ENCODE data around the gene CABP7.

The CABP7 gene

DNA sequence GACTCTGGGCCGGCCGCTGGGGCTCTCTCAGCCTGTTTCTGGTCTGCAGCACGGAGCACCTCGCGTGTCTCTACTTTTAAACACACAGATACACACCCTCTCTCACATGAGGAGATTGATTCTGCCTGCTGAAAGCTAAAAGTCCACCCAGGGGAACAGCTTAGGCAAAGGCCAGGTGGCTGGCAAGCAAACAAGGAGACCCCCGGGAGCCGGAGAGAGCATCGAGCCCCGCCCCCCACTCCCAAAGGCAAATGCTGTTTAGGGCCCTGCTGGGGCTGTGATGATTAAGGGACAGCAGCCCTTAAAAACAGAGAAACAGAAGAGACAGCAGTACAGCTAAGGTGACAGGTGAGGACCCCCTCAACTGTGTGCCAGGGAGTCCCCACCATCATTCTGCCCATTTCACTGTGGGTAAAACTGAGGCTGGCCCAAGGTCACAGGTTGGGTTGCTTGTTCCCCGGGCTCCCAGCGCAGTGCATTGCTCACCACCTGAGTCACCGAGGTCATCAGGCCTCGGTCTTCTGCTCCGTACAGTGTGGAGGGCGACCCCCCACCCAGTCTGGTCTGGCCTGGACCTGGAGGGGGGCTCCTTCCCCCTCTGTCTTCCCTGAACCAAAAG, 6.8 kb downstream of the CABP7 start:
- H3K4me1 Mint-ChIP-seq, result peaks cover 5% of the 10 kb centered on the region
- H3K4me3 Mint-ChIP-seq, result no peak overlapping the region
- peaks cover 21% of the 10 kb centered on the region for H3K27me3 Mint-ChIP-seq
- no peak for ATAC-seq
- H3K27ac Mint-ChIP-seq, result no peak overlapping the region
- H3K36me3 Mint-ChIP-seq, result peaks cover 9% of the 10 kb centered on the region
- no peaks in the 10 kb centered on the region for H3K9me3 Mint-ChIP-seq

DNA sequence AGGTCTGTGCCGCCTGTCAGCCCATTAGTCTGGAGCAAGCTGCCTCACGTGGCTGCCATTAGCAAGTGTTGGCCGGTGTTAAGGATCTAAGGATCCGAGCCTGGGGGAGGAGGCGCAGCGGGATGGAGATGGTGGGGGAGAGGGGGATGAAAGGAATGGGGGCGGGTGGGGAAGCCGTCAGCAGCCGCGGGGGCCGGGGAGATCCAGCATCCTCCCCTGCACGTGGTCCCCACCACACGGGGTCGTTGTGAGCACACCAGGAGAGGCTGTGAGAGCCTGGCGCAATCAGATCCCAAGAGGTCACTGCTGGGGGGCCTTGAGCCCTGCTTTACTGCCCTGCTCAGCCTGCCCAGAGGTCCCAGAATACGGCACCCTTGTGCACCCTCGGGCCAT, 7.3 kb downstream of the CABP7 start:
- Mint-ChIP-seq H3K27ac (no peak overlapping the region), H3K4me3 (no peak overlapping the region), H3K4me1 (peaks cover 5% of the 10 kb centered on the region), H3K36me3 (peaks cover 9% of the 10 kb centered on the region), H3K27me3 (peaks cover 16% of the 10 kb centered on the region), H3K9me3 (no peaks in the 10 kb centered on the region)
- no peak for ATAC-seq

DNA sequence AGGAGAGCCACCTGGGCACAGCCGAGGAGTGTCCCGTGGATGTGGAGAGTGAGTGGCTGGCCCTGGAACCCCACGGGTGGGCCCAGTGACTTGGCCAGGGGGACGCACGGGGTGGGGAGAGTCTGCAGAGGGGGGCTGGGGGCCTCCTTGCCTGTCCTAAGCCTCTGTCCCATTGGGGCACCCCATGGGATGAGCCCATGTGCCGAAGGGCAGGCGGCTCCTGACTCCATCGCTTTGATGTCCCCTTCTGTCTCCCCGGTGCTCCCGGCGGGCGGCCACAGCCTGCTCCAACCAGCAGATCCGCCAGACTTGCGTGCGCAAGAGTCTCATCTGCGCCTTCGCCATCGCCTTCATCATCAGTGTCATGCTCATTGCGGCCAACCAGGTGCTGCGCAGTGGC, 9.4 kb downstream of the CABP7 start:
- peaks cover 14% of the 10 kb centered on the region for H3K36me3 Mint-ChIP-seq
- no peak overlapping the region for H3K27ac Mint-ChIP-seq
- peak; percentile 3 for ATAC-seq
- H3K4me1 Mint-ChIP-seq, result peaks cover 12% of the 10 kb centered on the region
- H3K27me3 Mint-ChIP-seq, result no peaks in the 10 kb centered on the region
- H3K4me3 Mint-ChIP-seq, result no peak overlapping the region
- no peaks in the 10 kb centered on the region for H3K9me3 Mint-ChIP-seq

DNA sequence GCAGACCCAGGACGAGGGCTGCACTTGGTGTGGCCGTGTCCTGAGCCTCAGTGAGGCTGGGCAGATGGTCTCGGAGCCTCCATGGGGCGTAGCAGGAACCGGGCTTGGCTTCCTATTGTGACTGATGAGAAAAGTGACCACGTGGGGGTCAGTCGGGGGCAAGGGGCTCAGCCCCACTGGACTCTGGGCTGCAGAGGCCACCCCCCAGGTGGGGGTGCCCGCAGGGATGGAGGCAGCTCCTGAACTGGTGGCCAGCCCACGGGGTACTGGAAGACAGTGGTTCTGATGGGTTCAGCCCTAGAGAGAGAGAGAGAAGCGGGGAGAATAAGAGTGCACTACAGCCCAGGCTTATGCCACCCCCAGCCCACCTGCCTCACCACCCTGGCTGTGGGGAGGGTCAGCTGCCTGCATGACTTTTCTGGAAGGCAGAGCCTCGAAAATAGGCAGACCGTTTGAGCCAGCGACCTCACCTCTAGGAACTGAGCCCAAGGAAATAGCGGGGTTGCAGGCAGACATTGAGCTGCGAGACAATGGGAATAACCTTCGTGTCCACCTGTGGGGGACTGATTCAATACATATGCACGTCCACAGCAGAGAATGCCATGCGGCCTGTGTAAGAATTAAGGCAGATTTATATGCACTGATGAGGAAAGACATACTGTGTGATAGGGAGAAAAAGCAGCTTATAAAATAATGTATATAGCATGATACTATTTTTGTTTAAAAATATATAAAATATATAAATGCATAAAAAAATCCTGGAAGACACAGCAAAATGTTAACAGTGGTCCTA, 11.5 kb downstream of the CABP7 start:
- Mint-ChIP-seq H3K4me1 (peaks cover 18% of the 10 kb centered on the region), H3K27ac (no peak overlapping the region), H3K27me3 (no peaks in the 10 kb centered on the region), H3K4me3 (no peak overlapping the region), H3K36me3 (peaks cover 29% of the 10 kb centered on the region), H3K9me3 (no peaks in the 10 kb centered on the region)
- ATAC-seq, result no peak

DNA sequence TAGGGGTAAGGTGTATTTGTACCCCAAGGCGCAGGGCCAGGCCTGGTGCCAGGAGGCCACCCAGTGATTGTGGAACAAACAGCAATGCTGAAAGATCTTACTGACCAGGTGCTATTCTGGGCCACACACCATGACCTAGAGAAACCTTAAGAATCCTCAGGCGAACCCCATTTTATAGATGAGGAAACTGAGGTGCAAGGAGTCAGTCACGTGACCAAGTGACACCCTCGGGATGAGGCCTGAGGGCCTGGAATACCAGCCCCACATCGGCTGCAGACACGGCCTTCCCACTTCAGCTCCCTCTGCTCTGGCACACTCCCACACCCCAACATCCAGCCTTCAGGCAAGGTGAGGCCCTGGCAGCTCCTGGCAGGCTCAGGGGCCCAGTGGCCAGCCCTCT, 13.1 kb downstream of the CABP7 start:
- Mint-ChIP-seq H3K4me1 (peaks cover 13% of the 10 kb centered on the region), H3K27me3 (no peaks in the 10 kb centered on the region), H3K4me3 (no peak overlapping the region), H3K36me3 (peaks cover 40% of the 10 kb centered on the region), H3K9me3 (no peaks in the 10 kb centered on the region), H3K27ac (peak overlapping the region; percentile 79)
- no peak for ATAC-seq

DNA sequence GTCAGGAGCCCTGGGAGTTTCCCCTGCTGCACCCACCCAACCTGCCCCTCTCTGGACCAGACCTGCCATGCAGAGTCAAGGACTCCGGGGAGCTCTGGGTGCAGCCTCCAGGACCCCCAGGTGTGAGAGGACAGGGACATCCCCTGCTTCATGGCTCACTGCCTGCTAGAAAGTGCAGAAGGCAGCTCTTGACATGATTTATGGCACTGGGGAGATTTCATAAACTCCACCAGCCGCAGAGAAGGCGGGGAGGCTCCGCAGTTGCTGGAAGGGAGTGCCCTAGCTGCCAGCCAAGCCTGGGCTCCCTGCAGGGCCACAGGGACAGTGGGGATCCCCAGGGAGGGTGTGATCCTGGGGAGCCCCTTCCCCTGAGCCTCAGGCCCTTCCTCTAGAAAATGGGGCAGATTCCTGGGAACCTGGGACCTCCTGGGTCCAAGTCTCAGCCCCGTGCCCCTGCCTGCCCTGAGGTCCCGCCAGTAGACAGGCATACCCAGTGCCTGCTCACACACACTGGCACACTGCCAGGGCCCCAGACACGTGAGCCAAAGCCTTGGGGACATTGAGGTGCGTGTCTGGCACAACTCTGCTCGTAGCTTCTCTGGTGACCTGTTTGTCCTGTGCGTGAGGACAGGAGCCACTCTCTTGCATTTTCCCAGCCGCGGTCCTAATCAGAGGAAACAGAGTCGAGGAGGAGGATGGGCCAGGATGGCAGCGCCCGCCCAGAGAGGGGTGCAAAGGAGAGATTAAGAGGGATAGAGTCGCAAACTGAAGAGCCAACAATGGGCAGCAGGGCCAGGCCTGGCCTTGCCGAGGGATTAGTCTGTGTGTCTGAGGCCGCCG, 13.8 kb downstream of the CABP7 start:
- H3K27me3 Mint-ChIP-seq, result no peaks in the 10 kb centered on the region
- H3K4me3 Mint-ChIP-seq, result peak overlapping the region; percentile 15
- H3K9me3 Mint-ChIP-seq, result no peaks in the 10 kb centered on the region
- peaks cover 13% of the 10 kb centered on the region for H3K4me1 Mint-ChIP-seq
- peak; percentile 65 for ATAC-seq
- peaks cover 45% of the 10 kb centered on the region for H3K36me3 Mint-ChIP-seq
- peak overlapping the region; percentile 79 for H3K27ac Mint-ChIP-seq

DNA sequence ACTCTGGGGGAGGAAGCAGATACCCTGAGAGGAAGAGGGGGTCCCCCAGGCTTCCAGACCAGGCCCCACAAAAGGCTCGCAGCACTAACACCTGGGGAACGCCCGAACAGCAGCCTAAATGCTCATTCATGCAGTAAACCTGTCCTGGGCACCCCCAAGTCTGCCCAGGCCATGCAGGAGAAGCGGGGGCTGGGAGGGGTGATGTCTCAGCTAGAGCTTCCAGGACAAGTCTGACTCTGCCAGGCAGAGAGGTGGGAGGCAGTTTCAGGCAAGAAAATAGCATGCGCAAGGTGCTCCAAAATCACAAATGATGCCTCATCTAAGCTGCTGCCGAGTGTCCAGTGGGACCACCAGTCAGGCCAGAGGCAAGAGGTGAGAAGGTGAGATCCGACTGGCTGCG, 14.6 kb downstream of the CABP7 start:
- Mint-ChIP-seq H3K4me1 (peaks cover 13% of the 10 kb centered on the region), H3K27me3 (no peaks in the 10 kb centered on the region), H3K4me3 (no peak overlapping the region), H3K36me3 (peaks cover 48% of the 10 kb centered on the region), H3K27ac (peak overlapping the region; percentile 79), H3K9me3 (no peaks in the 10 kb centered on the region)
- ATAC-seq, result no peak

DNA sequence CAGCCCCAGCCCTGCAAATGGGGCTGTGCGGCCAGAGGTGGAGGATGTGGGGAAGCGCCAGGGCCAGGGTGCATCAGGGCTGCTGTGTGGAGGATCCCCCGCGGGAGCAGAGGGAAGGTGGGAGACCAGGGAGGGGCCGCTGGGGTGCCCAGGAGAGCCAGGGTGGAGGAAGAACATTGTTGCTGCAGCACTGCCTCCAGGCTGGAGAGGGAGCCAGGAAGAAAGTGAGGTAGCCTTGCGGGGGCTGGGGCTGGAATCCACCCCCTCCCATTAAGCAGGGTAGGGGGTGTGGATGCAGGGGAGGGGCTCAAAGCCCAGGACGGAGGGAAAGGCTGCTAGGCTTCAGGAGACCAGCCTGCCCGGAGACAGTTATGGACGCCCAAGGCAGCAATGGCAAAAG, 15.0 kb downstream of the CABP7 start:
- H3K27me3 Mint-ChIP-seq, result no peaks in the 10 kb centered on the region
- H3K4me1 Mint-ChIP-seq, result peaks cover 13% of the 10 kb centered on the region
- ATAC-seq, result no peak
- no peaks in the 10 kb centered on the region for H3K9me3 Mint-ChIP-seq
- H3K36me3 Mint-ChIP-seq, result peaks cover 51% of the 10 kb centered on the region
- no peak overlapping the region for H3K4me3 Mint-ChIP-seq
- peak overlapping the region; percentile 79 for H3K27ac Mint-ChIP-seq

DNA sequence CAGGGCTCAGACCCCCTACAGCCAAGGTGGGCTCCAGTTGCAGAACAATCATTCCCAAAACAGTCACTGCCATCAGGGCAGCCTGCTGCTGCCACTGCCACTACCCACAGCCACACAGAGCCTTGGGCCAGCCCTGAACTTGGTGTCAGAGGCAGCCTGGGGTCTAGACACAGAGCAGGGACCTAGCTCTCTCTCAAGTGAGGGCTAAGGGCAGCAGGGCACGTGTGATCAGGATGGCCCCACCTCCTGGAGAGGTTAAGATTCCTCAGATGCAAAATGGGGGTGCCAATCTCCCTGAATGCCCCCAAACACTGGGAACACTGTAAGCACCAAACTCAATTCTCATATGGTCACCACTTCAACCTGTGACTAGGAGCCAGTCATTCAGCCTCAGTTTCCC, 15.6 kb downstream of the CABP7 start:
- ATAC-seq, result no peak
- peaks cover 13% of the 10 kb centered on the region for H3K4me1 Mint-ChIP-seq
- no peaks in the 10 kb centered on the region for H3K27me3 Mint-ChIP-seq
- H3K4me3 Mint-ChIP-seq, result no peak overlapping the region
- no peak overlapping the region for H3K27ac Mint-ChIP-seq
- peaks cover 53% of the 10 kb centered on the region for H3K36me3 Mint-ChIP-seq
- H3K9me3 Mint-ChIP-seq, result no peaks in the 10 kb centered on the region

DNA sequence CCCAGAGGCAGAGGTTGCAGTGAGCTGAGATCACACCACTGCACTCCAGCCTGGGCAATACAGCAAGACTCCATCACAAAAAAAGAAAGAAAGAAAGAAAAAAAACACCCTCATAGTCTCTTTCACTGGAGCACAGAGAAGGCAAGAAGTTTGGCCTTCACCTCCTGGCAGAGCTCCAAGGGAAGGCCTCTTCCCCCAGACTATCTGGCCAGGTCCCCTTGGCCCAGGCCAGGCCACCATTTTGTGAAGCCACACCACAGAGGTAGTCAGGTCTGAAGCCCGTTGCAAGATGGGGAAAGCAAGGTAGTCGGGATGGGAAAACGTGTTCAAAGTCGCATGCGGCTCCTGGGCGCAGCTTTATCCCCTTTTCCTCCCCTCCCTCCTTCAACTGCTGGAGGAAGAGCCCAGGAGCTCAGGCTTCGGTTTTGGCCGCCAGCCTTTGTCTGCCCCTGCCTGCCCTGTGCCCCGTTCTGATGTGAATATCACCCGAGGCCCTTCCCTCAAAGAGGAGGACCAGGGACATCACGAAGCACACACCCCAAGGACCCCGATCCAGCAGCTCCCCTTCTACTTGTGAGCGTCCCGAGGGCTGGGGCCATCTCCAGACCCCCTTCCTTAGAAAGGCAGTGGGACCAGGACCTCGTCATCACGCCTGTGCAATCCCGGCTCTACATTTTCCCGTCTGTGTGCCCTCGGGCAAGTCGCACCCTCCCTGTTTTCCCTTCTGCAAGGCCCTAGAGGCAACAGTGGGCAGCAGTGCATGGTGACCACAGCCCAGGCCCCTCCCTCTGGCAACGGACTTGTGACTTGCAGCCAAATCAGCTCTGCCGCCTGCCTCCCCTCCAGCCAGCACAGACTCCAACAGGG, 17.7 kb downstream of the CABP7 start:
- Mint-ChIP-seq H3K36me3 (peaks cover 65% of the 10 kb centered on the region), H3K27me3 (no peaks in the 10 kb centered on the region), H3K9me3 (no peaks in the 10 kb centered on the region), H3K4me3 (no peak overlapping the region), H3K4me1 (peaks cover 13% of the 10 kb centered on the region), H3K27ac (no peak overlapping the region)
- ATAC-seq, result no peak

DNA sequence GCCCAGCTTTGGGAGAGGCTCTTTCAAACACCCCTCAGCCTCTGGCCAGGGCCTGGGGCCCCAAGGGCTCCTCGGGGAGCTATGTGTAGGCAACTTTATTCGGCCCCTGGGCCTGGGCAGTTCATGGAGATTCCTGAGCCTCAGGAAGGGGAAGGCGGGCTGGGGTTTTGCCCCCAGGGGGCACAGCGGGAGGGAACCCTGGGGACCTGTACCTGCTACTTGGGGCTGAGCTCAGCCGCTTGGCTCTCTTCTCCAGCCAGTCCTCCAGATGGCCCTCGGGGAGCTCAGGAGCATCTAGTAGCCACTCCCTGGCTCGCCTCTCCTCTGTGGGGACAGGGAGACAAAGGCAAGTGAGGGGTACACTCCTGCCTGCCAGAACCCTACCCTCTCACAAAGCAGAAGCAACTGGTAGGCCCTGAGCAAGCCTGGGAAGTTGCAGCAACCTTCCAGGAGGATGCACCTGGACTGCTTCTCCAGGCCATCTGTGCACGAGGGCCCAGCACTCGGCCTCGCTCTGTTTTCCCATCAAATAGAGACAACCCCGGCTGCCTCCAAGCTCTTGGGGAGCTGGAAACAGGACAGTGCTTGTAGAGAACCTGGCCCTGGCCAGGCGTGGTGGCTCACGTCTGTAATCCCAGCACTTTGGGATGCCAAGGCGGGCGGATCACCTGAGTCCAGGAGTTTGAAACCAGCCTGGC, 18.5 kb downstream of the CABP7 start:
- no peak overlapping the region for H3K4me3 Mint-ChIP-seq
- no peaks in the 10 kb centered on the region for H3K27me3 Mint-ChIP-seq
- H3K36me3 Mint-ChIP-seq, result peaks cover 65% of the 10 kb centered on the region
- H3K9me3 Mint-ChIP-seq, result no peaks in the 10 kb centered on the region
- no peak overlapping the region for H3K27ac Mint-ChIP-seq
- H3K4me1 Mint-ChIP-seq, result peaks cover 13% of the 10 kb centered on the region
- no peak for ATAC-seq

DNA sequence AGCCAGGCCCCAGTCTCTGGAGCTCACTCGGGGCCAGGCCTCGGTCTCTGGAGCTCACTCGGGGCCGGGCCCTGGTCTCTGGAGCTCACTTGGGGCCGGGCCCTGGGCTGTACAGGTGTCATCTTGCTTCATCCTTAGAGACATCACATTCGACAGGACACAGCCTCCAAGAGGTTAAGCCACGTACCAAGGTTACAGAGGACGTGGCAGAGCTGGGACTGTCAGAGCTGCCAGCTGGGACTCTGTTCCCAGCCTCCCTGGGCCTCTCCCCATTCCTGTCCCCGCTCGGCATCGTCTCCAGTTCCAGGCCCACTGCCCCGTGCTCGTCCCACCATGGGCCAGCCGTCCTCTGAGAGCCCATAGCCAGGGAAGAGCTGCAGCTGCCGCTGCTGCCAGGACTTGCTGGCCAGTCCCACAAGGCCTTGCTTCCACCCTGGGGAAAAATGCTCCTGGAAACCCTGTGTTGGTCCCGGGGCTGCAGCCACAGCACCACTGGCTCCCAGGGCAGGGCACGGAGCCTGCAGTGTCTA, 19.6 kb downstream of the CABP7 start:
- Mint-ChIP-seq H3K4me3 (no peak overlapping the region), H3K36me3 (peaks cover 58% of the 10 kb centered on the region), H3K27me3 (no peaks in the 10 kb centered on the region), H3K9me3 (no peaks in the 10 kb centered on the region), H3K27ac (no peak overlapping the region), H3K4me1 (peaks cover 3% of the 10 kb centered on the region)
- no peak for ATAC-seq

DNA sequence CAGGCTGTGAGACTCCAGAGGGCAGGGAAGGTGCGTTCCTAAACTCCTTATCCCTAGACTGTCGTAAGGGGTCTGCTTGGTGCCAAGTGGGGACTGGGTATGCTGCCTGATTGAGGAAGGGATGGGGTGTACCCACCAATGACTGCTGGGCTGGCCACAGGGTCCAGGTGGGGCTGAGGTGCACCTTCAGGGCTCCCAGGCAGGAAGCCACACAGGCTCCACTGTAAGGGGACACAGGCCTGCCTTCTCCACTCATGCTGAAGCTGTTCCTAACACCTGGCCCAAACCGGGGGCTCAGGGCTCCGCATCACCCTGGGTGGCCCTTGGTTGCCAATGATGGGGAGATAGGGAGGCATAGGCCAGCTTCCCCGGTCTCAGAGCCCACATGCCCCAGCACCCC, 20.4 kb downstream of the CABP7 start:
- Mint-ChIP-seq H3K36me3 (peaks cover 54% of the 10 kb centered on the region), H3K9me3 (no peaks in the 10 kb centered on the region), H3K4me3 (no peak overlapping the region), H3K27ac (no peak overlapping the region), H3K4me1 (no peaks in the 10 kb centered on the region), H3K27me3 (no peaks in the 10 kb centered on the region)
- ATAC-seq, result no peak

DNA sequence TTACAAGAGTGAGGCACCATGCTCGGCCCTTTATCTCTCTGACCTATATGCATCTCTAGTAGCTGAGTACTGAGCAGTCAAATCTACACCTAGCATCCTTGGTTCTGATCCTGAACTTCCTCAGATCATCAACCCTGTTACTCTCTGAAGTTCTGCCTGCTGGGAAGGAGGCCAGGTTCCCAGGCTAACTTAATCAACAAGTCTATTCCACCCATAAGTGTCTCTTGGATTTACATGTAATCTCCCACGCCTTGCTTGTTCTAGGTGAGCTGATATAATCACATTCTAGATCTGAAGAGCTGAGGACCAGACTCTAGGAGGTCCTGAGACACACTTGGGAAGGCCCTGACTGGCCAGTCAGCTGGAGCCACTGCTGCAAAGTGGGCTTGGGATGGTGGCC, 22.1 kb downstream of the CABP7 start:
- H3K9me3 Mint-ChIP-seq, result no peaks in the 10 kb centered on the region
- H3K4me3 Mint-ChIP-seq, result no peak overlapping the region
- H3K27me3 Mint-ChIP-seq, result no peaks in the 10 kb centered on the region
- no peaks in the 10 kb centered on the region for H3K4me1 Mint-ChIP-seq
- no peak overlapping the region for H3K27ac Mint-ChIP-seq
- peaks cover 50% of the 10 kb centered on the region for H3K36me3 Mint-ChIP-seq
- ATAC-seq, result no peak

All from stimulated activated memory B cell treated with anti-CD40 and anti-IgM and Interleukin-4, amounts not matched to agents 10 μg/mL and 1 μg/mL and 100 μg/mL, for 72 hours (primary cell).